NOMO-1 treated with dmso at 0.1 percent for 144 hours (cell line): ENCODE measurements around the gene BLTP2.
A peak's percentile ranks its signal among the peaks of the same experiment; 100 is the strongest.

ENCODE experiments used
- DNase-seq: peaks from one replicate; lab custom pipeline; 2025; ENCODE audit not compliant: unreplicated experiment; lab: John Stamatoyannopoulos, UW

BLTP2 gene

DNA sequence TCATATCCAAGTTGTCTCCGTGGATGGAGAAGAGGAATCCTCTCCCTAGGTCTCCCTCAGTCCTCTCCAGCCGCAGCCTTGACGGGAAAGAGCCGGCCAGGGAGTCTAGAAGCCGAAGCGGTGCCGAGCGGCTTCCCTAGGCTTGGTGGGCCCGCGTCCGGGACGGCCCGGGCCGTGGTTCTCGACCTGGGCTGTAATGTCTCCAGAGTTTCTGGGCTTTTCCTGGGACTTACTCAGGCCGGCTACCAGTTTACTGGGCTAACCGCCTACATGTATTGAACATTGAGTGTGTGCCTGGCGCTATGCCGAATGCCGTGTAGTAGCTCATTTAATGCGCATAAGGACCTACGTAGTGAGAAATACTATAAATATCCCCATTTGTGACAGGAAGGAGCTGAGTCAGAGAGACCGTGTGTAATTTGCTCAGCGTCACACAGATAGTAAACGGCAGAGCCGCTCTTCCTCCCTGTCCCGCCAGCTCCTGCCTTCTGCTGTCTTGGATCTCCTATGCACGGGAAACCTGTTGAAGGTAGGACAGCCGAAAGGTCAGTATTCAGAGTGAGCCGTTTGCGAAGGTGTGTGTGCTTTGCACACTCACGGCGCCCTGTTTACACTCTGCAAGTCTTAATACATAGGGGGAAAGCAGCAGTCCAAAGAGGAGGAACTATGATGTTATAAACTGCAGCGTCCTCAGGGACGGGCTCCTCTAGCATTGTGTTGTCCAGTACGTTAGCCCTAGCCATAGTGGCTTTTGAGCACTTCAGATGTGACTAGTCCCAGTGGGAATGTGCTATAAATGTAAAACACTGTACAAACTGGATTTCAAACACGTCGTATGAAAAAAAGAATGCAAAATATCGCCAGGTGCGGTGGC lies 45.4 kb downstream of the BLTP2 start:
- peak; percentile 71 for DNase-seq

DNA sequence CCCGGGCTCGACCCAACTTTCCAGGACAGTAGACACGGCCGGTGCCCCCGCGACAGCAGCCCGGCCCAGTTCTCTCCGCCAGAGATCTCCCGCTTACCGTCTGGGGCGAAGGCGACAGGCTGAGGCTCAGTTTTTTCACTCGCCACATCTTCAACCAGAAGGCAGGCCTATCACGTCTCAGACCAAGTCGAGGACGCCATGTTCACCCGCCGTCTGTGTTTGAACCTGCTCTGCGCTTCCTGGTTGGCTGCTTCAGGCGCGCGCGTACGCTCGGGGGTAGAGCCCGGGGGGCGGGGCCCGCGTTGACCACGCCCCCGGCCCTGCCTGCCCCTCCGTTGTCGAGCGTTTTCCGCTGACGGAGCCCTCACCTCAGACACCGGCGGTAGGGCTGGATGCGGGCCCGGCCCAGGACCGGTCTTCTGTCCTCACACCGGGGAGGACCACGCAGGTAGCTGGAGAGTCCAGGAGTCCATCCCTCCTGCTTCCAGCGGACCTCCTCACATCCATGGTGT lies 46.1 kb downstream of the BLTP2 start, which contains the start of gene SPAG5:
TSS of gene SPAG5 (minus strand) at position 227 of the 512 bp plus-strand sequence. CDS start at position 148, 79 bp downstream.
- peak; percentile 86 for DNase-seq

DNA sequence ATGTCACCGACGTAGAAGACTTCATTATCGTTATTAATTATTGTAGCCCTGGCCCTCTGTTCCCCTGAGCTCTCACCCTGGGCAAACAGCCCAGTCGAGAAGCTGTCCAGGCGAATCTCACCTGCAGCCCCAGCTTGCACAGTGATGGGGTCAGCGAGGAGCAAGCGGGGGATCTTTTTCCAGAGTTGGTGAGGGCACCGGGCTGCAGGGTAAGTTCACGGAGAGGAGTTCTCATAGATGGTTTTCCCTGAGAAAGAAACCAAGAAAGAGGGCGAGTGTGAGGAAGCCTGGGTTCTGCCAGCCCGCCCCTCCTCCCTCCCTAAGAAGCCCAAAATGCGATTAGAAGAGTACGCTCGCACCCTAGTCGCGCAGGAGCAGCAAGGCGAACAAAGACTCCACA lies 46.6 kb downstream of the BLTP2 start:
- no peak for DNase-seq

DNA sequence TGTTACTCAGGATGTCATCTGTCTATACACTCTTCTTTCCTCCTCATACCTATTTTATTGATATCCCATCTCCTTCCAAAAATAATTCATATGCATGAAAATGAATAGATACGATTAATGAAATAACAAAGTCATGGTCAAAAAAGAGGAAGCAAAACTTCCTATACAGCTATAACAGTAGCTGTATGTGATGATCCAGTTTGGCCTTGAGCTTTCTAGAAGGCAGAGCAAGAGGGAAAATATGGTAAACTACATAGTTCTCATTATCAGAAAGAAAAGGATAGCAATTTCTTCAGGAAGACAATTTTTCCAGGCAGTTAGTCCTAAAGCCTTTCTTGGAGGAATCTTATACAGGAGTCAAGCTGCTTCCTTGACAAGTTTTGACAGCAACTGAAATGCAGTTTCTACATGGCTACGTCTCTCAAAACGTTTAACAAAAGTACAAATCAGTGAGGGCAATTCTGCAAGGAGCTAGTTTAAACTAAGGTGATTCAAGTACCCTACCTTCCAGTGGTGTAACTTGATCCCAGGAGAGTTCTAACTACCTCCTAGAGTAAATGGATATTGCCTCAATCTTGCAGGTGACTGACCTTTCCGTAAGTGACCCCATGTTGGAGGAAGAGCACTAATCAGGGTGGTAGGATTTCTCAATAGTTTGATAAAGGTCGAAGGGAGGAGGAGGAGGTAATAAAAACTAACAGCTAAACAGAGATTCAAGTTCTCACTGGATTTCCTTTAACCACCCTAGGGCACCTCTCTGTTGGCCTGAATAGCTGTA lies 47.2 kb downstream of the BLTP2 start:
- peak; percentile 9 for DNase-seq
